ENCODE results near the gene RABL2A. TPM values are rescaled to one million over a fixed set of nuclear protein-coding genes. Genes with fewer than 3 reads are reported as not detected.
A peak's percentile ranks its signal among the peaks of the same experiment; 100 is the strongest.

The RABL2A gene
- total RNA-seq, 1 experiment from 2014 or later, result 11.4 TPM

GRCh38 chr2:113672326-113672932 lies 45.4 kb downstream of the RABL2A start:
- Histone ChIP-seq H2BK12ac (ENCODE audit: insufficient read length, low read depth, low read length) (no peak overlapping the region), H3K79me1 (ENCODE audit: insufficient read depth, low read depth, low read length, poor library complexity, severe bottlenecking) (no peaks in the 10 kb centered on the region), H2AFZ (ENCODE audit: low read length) (no peak overlapping the region), H3T11ph (ENCODE audit: low read length) (no peak overlapping the region), H2BK20ac (ENCODE audit: low read depth, low read length, poor library complexity, severe bottlenecking) (no peak overlapping the region), H4K5ac (ENCODE audit: insufficient read length, low read depth, low read length) (no peak overlapping the region), H2BK120ac (ENCODE audit: low read depth, low read length, poor library complexity, severe bottlenecking) (no peak overlapping the region), H3K9ac (ENCODE audit: extremely low read depth, insufficient read length, low read length) (no peak overlapping the region), H3K23me2 (ENCODE audit: insufficient read length, low read depth, low read length, poor library complexity, severe bottlenecking) (no peaks in the 10 kb centered on the region), H3K4me2 (ENCODE audit: insufficient read depth, insufficient read length, low read length) (no peak overlapping the region), H3K4ac (ENCODE audit: low read depth, low read length) (no peak overlapping the region), H3K14ac (ENCODE audit: insufficient read depth, low read length) (no peak overlapping the region), H3K23ac (ENCODE audit: insufficient read length, low read depth, low read length) (no peak overlapping the region), H4K91ac (ENCODE audit: insufficient read length, low read depth, low read length) (no peak overlapping the region), H3K27me3 (ENCODE audit: insufficient read depth, low read length) (no peaks in the 10 kb centered on the region), H2BK15ac (ENCODE audit: low read depth, low read length) (no peak overlapping the region), H3K4me1 (ENCODE audit: insufficient read depth, low read length) (peaks cover 5% of the 10 kb centered on the region; the same call in 1 of the 2 replicates), H3K56ac (ENCODE audit: insufficient read length, low read depth, low read length) (no peak overlapping the region), H2AK5ac (ENCODE audit: insufficient read length, low read length) (no peak overlapping the region), H4K20me1 (ENCODE audit: control insufficient read depth, insufficient read depth, insufficient read length) (no peaks in the 10 kb centered on the region), H3K79me2 (ENCODE audit: insufficient read depth, low read length) (no peaks in the 10 kb centered on the region), H2BK5ac (ENCODE audit: insufficient read length, low read length) (no peak overlapping the region), H4K8ac (replicated peaks; ENCODE audit: insufficient read length, low read depth, low read length) (no peak overlapping the region), H3K9me3 (ENCODE audit: control insufficient read depth, low read depth, low read length) (no peaks in the 10 kb centered on the region), H3K27ac (ENCODE audit: insufficient read length, low read depth, low read length) (no peak overlapping the region), H3K18ac (ENCODE audit: insufficient read length, low read depth, low read length) (no peak overlapping the region)
- TF ChIP-seq CTCF (conservative IDR thresholded peaks at IDR 0.05), result no peak
- WGBS (ENCODE audit: extremely low coverage, insufficient read length, low lambda C conversion rate), result no CpG with 5 or more reads among the region's 7 CpGs
- Mint-ChIP-seq H3K36me3 (ENCODE audit: insufficient read depth in 1 of 3, low read depth in 3 of 3) (peaks cover 0 to 8% (median 0%) of the 10 kb centered on the region in 3 experiments; a peak in 1 of 7 replicates), H3K9me3 (peaks cover 7 to 13% of the 10 kb centered on the region in 2 experiments; a peak in 3 of 5 replicates), H3K4me1 (peaks cover 15 to 20% of the 10 kb centered on the region in 2 experiments), H3K4me3 (peak overlapping the region in 1 of 2 experiments; percentile 48; a peak in 1 of 5 replicates), H3K27me3 (ENCODE audit: low read depth) (peaks cover 68% of the 10 kb centered on the region), H3K27ac (no peak overlapping the region)
- DNase-seq, result no peak

Measured in H9 (cell line).